K562 (cell line): ENCODE results near the gene RAB41. TPM values are rescaled to one million over a fixed set of nuclear protein-coding genes. Genes with fewer than 3 reads are reported as not detected.

ENCODE experiments used
- ATAC-seq: fragments of 200-7000 bp; cut with Tn5 transposase; 3 replicates; pipeline ENCODE4 v1.9.1; 2020; ENCODE audit warnings: moderate library complexity
- BruUV-seq: library from RNA; stranded (reverse); fragments of 400-500 nt; replicated peaks from 2 replicates; lab custom pipeline; 2021; lab: Mats Ljungman, UMichigan
- CTCF ChIA-PET: fragments of 300-600 bp; formaldehyde crosslinking; extraction: SDS; loops from one replicate; lab custom pipeline; 2021; ENCODE audit warnings: low intra/inter-chr PET ratio; lab: Yijun Ruan, JAX
- POLR2A ChIA-PET: fragments of 300-600, 350-650 bp; sonication (Branson Sonifier 250); formaldehyde crosslinking; extraction: SDS; loops from one replicate; lab custom pipeline; 2021; ENCODE audit warnings: antibody characterized with exemption, inconsistent platforms; lab: Yijun Ruan, JAX
- DNase-seq, 4 experiments: peaks; one replicate each; pipeline versions ENCODE4 v3.0.0 to v3.0.0-alpha.2; 2011 to 2018; ENCODE audit warnings: low spot score in 3 of 4, mixed read lengths in 3 of 4; ENCODE audit errors: extremely low read depth in 1 of 4
- FAIRE-seq: peaks from 2 replicates; lab custom pipeline; 2011; peaks lifted over from hg19 to GRCh38; lab: Jason Lieb, UNC
- H2AFZ ChIP-seq: 2 replicates; pipeline ENCODE4 v1.6.0; 2011; ENCODE audit warnings: low read depth, low read length, control low read depth, inconsistent platforms
- H3K27ac ChIP-seq: fragments of 200-600 bp; 3 replicates; pipeline ENCODE4 v1.8.0; 2011; ENCODE audit warnings: low read depth, mild to moderate bottlenecking, control low read depth, inconsistent platforms, low read length, moderate library complexity, mixed read lengths; ENCODE audit errors: extremely low read depth
- H3K27me3 ChIP-seq, 2 experiments: fragments of 300-600 bp in 1 of 2; 2 replicates in 1 of 2; 3 replicates in 1 of 2; pipeline versions ENCODE4 v1.6.0 to v1.8.0; 2011; ENCODE audit warnings: inconsistent platforms in 2 of 2, low read length in 2 of 2, mild to moderate bottlenecking in 1 of 2, mixed read lengths in 1 of 2, moderate library complexity in 1 of 2; ENCODE audit not compliant: control insufficient read depth in 2 of 2, insufficient read depth in 2 of 2
- H3K36me3 ChIP-seq: fragments of 300-600 bp; 3 replicates; pipeline ENCODE4 v1.8.0; 2011; ENCODE audit warnings: mild to moderate bottlenecking, low read length, inconsistent platforms; ENCODE audit not compliant: control insufficient read depth, insufficient read depth
- H3K4me1 ChIP-seq, 2 experiments: fragments of 200-600 bp in 1 of 2; replicated peaks in 1 of 2; 2 replicates in 1 of 2; 3 replicates in 1 of 2; pipeline versions ENCODE4 v1.5.1 to v1.8.0; 2011; ENCODE audit warnings: inconsistent platforms in 2 of 2, low read length in 2 of 2, mild to moderate bottlenecking in 1 of 2, mixed read lengths in 1 of 2, moderate library complexity in 1 of 2; ENCODE audit not compliant: control insufficient read depth in 2 of 2, insufficient read depth in 2 of 2
- H3K4me2 ChIP-seq: 2 replicates; pipeline ENCODE4 v1.6.1; 2011; ENCODE audit warnings: low read length, control low read depth, inconsistent platforms, mixed read lengths; ENCODE audit not compliant: insufficient read depth
- H3K4me3 ChIP-seq: fragments of 200-600 bp; sonication (generic), shearing (Covaris generic); 2 replicates; pipeline ENCODE4 v1.5.1; 2016; ENCODE audit warnings: control low read depth, inconsistent platforms
- H3K79me2 ChIP-seq: fragments of 200-600 bp; 3 replicates; pipeline ENCODE4 v1.8.0; 2011; ENCODE audit warnings: low read length, inconsistent platforms; ENCODE audit not compliant: control insufficient read depth, insufficient read depth
- H3K9ac ChIP-seq, 2 experiments: 2 replicates each; pipeline versions ENCODE4 v1.6.0 to v1.6.1; 2011; ENCODE audit warnings: low read depth in 2 of 2, low read length in 2 of 2, control low read depth in 1 of 2, inconsistent platforms in 1 of 2, mild to moderate bottlenecking in 1 of 2, mixed read lengths in 1 of 2; ENCODE audit not compliant: insufficient read depth in 1 of 2
- H3K9me1 ChIP-seq: one replicate; pipeline ENCODE4 v1.6.0; 2011; ENCODE audit warnings: inconsistent platforms, mild to moderate bottlenecking, low read length, moderate library complexity; ENCODE audit not compliant: control insufficient read depth, insufficient read depth
- H3K9me3 ChIP-seq: replicated peaks from 2 replicates; pipeline ENCODE4 v1.5.1; 2011; ENCODE audit warnings: low read depth, low read length, inconsistent platforms; ENCODE audit not compliant: control insufficient read depth, insufficient read depth
- H4K20me1 ChIP-seq: replicated peaks from 2 replicates; pipeline ENCODE4 v1.6.1; 2011; ENCODE audit warnings: low read length, inconsistent platforms, mixed read lengths; ENCODE audit not compliant: control insufficient read depth, insufficient read depth
- ERF ChIP-seq: fragments of 450-650 bp; formaldehyde crosslinking; IDR thresholded peaks from 2 replicates; pipeline ENCODE4 v1.4.0; 2020; ENCODE audit warnings: mild to moderate bottlenecking, mixed read lengths
- FOXP1 ChIP-seq: sonication (generic); formaldehyde crosslinking; IDR thresholded peaks from 2 replicates; pipeline ENCODE4 v1.8.0; 2022; ENCODE audit warnings: mild to moderate bottlenecking, missing genetic modification reagents
- GABPB2 ChIP-seq: fragments of 250-450 bp; sonication (Bioruptor Pico); conservative IDR thresholded peaks from 2 replicates; pipeline ENCODE4 v1.5.1; 2021; ENCODE audit warnings: mild to moderate bottlenecking
- PCBP1 ChIP-seq: fragments of 200-400 bp; formaldehyde crosslinking; IDR thresholded peaks from 2 replicates; pipeline ENCODE4 v1.6.1; 2018; ENCODE audit warnings: mild to moderate bottlenecking, low read depth, low read length; ENCODE audit not compliant: poor library complexity, severe bottlenecking
- PHF8 ChIP-seq: fragments of 200-600 bp; sonication (generic); IDR thresholded peaks from 2 replicates; pipeline ENCODE4 v1.6.1; 2012; ENCODE audit warnings: mixed run types, mild to moderate bottlenecking, inconsistent platforms, low read length, moderate library complexity, borderline replicate concordance
- RBM14 ChIP-seq: fragments of 200-400 bp; formaldehyde crosslinking; IDR thresholded peaks from 2 replicates; pipeline ENCODE4 v1.6.1; 2018; ENCODE audit warnings: low read depth, mild to moderate bottlenecking, low read length, moderate library complexity, borderline replicate concordance; ENCODE audit not compliant: insufficient read depth
- SAP30 ChIP-seq: fragments of 200-600 bp; sonication (generic); IDR thresholded peaks from 2 replicates; pipeline ENCODE4 v1.6.1; 2012; ENCODE audit warnings: borderline replicate concordance, low read depth, mild to moderate bottlenecking, moderate library complexity, low read length, control low read depth, inconsistent platforms; ENCODE audit not compliant: insufficient read depth, poor library complexity, severe bottlenecking
- SUPT5H ChIP-seq: fragments of 450-650 bp; IDR thresholded peaks from 2 replicates; pipeline ENCODE4 v1.6.1; 2016
- ZNF174 ChIP-seq: fragments of 250-450 bp; sonication (Bioruptor Pico); IDR thresholded peaks from 2 replicates; pipeline ENCODE4 v1.4.0; 2020; ENCODE audit warnings: mild to moderate bottlenecking
- ZNF780A ChIP-seq: fragments of 250-450 bp; sonication (Bioruptor Pico); IDR thresholded peaks from 2 replicates; pipeline ENCODE4 v1.5.0; 2021; ENCODE audit warnings: mild to moderate bottlenecking
- ZSCAN32 ChIP-seq: fragments of 450-650 bp; formaldehyde crosslinking; IDR thresholded peaks from 2 replicates; pipeline ENCODE4 v1.4.0; 2020; ENCODE audit warnings: mild to moderate bottlenecking, moderate library complexity
- whole genome bisulfite sequencing: fragments of 100-300 bp; shearing (Covaris generic); methylation state at CpG from one replicate; pipeline ENCODE4 v1.1.6; 2016; ENCODE audit warnings: low coverage, mixed read lengths; ENCODE audit not compliant: insufficient coverage; ENCODE audit errors: missing lambda C conversion rate; 5-methylcytosine and 5-hydroxymethylcytosine counted together
- in situ Hi-C: fragments of 300-500 bp; cut with MboI; formaldehyde crosslinking; loops from 4 replicates; pipeline ENCODE4 v1.15.0; 2018; ENCODE audit warnings: inconsistent platforms, mixed read lengths
- intact Hi-C: fragments of 100-400 bp; cut with micrococcal nuclease; formaldehyde crosslinking; loops from 2 replicates; pipeline ENCODE4 v1.14.2; 2022
- polyA plus RNA-seq, 8 experiments: library from polyadenylated mRNA; depleted of rRNA in 4 of 8; stranded (reverse) in 5 of 8; unstranded in 3 of 8; fragments of >200 nt; fragmentation: Nextera tagmentation in 2 of 8; fragmentation: Illumina TruSeq in 1 of 8; extraction: Ambion mirVana in 2 of 8; extraction: Trizol in 1 of 8; gene quantifications; 2 replicates each; pipeline versions ENCODE4 v1.2.1 to v1.2.3, GENCODE V29; 2011 to 2014; ENCODE audit warnings: inconsistent platforms in 1 of 8, missing spikeins in 1 of 8
- total RNA-seq, 7 experiments: library from RNA; depleted of rRNA in 6 of 7; stranded (reverse); fragments of >200 nt in 6 of 7; fragmentation: Illumina TruSeq in 2 of 7; extraction: Trizol in 2 of 7; gene quantifications; 2 replicates each; pipeline versions ENCODE4 v1.2.1 to v1.2.3, GENCODE V29; 2011 to 2021; ENCODE audit warnings: low replicate concordance in 1 of 7
- TF ChIP-seq, protein P1 (sequence below): fragments of 450-650 bp; IDR thresholded peaks from 2 replicates; pipeline ENCODE4 v1.7.0; 2016; ENCODE audit warnings: borderline replicate concordance

The RAB41 gene
- total and polyA plus RNA-seq, 9 of the 15 experiments (the other 6 are each of a cell fraction or from before 2014, with no cell fraction given): 0.08 TPM; not detected in 8

DNA sequence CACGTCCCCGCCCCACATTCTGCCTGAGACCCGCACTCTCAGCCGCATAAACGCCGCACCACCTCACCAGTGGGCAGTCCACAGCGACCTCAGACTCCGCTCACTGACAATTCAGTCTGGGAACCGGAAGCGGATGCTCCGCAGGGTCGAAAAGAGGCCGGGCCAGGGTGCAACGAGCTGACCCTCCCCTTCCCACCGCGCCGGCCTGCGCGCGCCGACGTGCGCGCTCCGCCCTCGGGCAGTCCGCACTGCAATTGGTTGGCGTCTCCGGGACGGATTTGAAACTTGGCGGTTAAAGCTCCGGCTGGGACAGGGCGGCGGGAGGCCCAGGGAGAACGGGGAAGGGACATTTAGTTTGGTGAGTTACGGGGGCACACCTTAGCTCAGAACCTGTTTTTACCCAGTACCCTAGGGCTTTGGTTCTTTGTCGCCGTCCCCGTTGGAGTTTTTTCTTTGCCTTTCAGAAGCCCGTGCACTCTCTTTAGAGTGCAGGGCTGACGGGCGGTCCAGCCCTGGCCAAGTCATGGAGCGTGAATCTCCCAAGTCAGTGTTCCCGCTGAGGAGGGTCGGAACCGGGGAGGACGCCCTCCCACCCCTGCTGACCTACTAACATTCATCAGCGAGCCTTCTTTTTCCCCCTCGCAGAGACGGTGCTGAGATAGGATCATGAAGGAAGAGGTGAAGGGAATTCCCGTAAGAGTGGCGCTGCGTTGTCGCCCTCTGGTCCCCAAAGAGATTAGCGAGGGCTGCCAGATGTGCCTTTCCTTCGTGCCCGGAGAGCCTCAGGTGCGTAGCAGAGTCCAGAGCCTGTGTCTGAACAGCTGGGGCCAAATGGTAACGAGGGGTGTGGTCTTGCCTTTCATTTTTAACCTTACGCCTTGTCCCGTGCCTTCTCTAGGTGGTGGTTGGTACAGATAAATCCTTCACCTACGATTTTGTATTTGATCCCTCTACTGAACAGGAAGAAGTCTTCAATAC is 8.1 kb downstream of the RAB41 start, which contains the start of the genes KIF4A and PDZD11 (continued):
- TF ChIP-seq SAP30 (peak; percentile 90), SUPT5H (peak; percentile 83)
- TF ChIP-seq, protein P1, sequence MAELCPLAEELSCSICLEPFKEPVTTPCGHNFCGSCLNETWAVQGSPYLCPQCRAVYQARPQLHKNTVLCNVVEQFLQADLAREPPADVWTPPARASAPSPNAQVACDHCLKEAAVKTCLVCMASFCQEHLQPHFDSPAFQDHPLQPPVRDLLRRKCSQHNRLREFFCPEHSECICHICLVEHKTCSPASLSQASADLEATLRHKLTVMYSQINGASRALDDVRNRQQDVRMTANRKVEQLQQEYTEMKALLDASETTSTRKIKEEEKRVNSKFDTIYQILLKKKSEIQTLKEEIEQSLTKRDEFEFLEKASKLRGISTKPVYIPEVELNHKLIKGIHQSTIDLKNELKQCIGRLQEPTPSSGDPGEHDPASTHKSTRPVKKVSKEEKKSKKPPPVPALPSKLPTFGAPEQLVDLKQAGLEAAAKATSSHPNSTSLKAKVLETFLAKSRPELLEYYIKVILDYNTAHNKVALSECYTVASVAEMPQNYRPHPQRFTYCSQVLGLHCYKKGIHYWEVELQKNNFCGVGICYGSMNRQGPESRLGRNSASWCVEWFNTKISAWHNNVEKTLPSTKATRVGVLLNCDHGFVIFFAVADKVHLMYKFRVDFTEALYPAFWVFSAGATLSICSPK: no peak

DNA sequence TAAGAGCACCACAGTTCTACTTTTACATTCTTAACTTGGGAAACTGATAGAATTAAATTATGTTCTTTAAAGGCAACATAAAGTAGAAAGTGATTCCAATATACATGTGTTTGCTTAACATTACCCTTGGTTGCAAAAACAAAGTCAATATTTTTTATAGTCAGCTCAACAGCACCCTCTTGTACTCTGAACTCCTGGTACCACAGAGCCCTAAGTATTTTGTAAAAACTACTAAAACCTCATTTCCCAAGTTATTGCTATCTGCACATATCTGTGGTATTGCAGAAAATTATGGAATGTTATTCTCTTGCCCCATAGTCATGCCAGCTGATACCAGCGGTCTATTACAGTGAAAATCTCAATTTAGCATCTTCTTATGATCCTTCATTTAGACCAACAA is 10.8 kb downstream of the RAB41 start:
- FAIRE-seq: no peak
- in situ Hi-C loops: no loop called here
- H3K79me2 ChIP-seq: peaks cover 44% of the 10 kb centered on the region
- no peak for TF ChIP-seq ZNF174 (CRISPR knock-in tag)
- TF ChIP-seq GABPB2: no peak
- no peak for TF ChIP-seq RBM14
- TF ChIP-seq ZNF780A (CRISPR knock-in tag): no peak
- TF ChIP-seq ERF: no peak
- TF ChIP-seq PCBP1: no peak
- TF ChIP-seq ZSCAN32 (CRISPR knock-in tag): no peak
- no peak for TF ChIP-seq FOXP1 (CRISPR knock-in tag)
- no peak for TF ChIP-seq PHF8

More for the DNA sequence above, 10.8 kb downstream of the RAB41 start:
- DNase-seq (no peak), ATAC-seq (no peak)
- H3K9me3 ChIP-seq: no peaks in the 10 kb centered on the region
- no peak overlapping the region for H3K4me3 ChIP-seq
- no peaks in the 10 kb centered on the region for H3K27me3 ChIP-seq
- H3K27ac ChIP-seq: no peak overlapping the region
- ChIA-PET CTCF (no interaction called here), POLR2A (interaction anchor here (1.5 kb wide), 1 partner anchor 9 kb away, joined by 4 read pairs; no protein-coding TSS in a partner anchor)
- H3K36me3 ChIP-seq: peaks cover 49% of the 10 kb centered on the region
- BruUV-seq: no TSS peak
- no peaks in the 10 kb centered on the region for H3K9me1 ChIP-seq
- H3K4me2 ChIP-seq: no peak overlapping the region
- H3K9ac ChIP-seq: no peak overlapping the region
- H3K4me1 ChIP-seq: no peaks in the 10 kb centered on the region; a peak in 1 of 5 replicates
- H4K20me1 ChIP-seq: no peaks in the 10 kb centered on the region
- intact Hi-C loops: no loop called here
- no peak overlapping the region for H2AFZ ChIP-seq
- WGBS: 0% methylated on average over 1 of the region's 1 CpG
